Stimulated activated CD4-positive, alpha-beta T cell treated with anti-CD3 and anti-CD28 coated beads, Interleukin-12 subunit alpha, Interleukin-12 subunit beta, amount 100 ng/mL, for 48 hours (primary cell): ENCODE results near the gene SLC25A26.

Experiments
- DNase-seq, 3 donors: peaks; one replicate each; pipeline ENCODE4 v3.0.0-alpha.2; 2020; ENCODE audit warnings: low read depth in 2 of 3, low spot score in 1 of 3

SLC25A26 gene

GRCh38 chr3:66427352-66427751 lies 206.6 kb downstream of the SLC25A26 start:
- DNase-seq = no peak

GRCh38 chr3:66427951-66428474 lies 207.2 kb downstream of the SLC25A26 start:
- DNase-seq = no peak
